DOHH2 (cell line): ENCODE results near the gene TMEM123.

Experiments
- H3F3A ChIP-seq: fragments of 200-600 bp; sonication (generic), shearing (Covaris generic); 2 replicates; pipeline ENCODE4 v1.6.0; 2016; ENCODE audit warnings: antibody characterized with exemption, mild to moderate bottlenecking; ENCODE audit not compliant: control insufficient read depth, insufficient read depth
- H3K27ac ChIP-seq: fragments of 200-600 bp; sonication (generic); 2 replicates; pipeline ENCODE4 v1.5.1; 2014; ENCODE audit warnings: low read depth, mild to moderate bottlenecking, low read length, moderate library complexity
- H3K27me3 ChIP-seq: fragments of 200-600 bp; sonication (generic); 2 replicates; pipeline ENCODE4 v1.6.1; 2014; ENCODE audit warnings: mild to moderate bottlenecking, low read length, mixed read lengths; ENCODE audit not compliant: control insufficient read depth
- H3K36me3 ChIP-seq: fragments of 200-600 bp; sonication (generic); 2 replicates; pipeline ENCODE4 v1.6.1; 2014; ENCODE audit warnings: mild to moderate bottlenecking, low read length, moderate library complexity, mixed read lengths; ENCODE audit not compliant: control insufficient read depth
- H3K4me1 ChIP-seq: fragments of 200-600 bp; sonication (generic); 2 replicates; pipeline ENCODE4 v1.6.1; 2014; ENCODE audit warnings: mild to moderate bottlenecking, low read length, mixed read lengths; ENCODE audit not compliant: control insufficient read depth
- H3K4me2 ChIP-seq: fragments of 200-600 bp; sonication (generic); 2 replicates; pipeline ENCODE4 v1.6.0; 2014; ENCODE audit warnings: mild to moderate bottlenecking, low read length, moderate library complexity
- H3K4me3 ChIP-seq: fragments of 200-600 bp; sonication (generic); 2 replicates; pipeline ENCODE4 v1.5.1; 2014; ENCODE audit warnings: mild to moderate bottlenecking, low read length, mixed read lengths
- H3K79me2 ChIP-seq: fragments of 200-600 bp; sonication (generic); 2 replicates; pipeline ENCODE4 v1.6.1; 2014; ENCODE audit warnings: mild to moderate bottlenecking, low read length, mixed read lengths; ENCODE audit not compliant: control insufficient read depth
- H3K9me2 ChIP-seq: fragments of 200-600 bp; sonication (generic); replicated peaks from 2 replicates; pipeline ENCODE4 v1.6.1; 2014; ENCODE audit warnings: mild to moderate bottlenecking, low read length, mixed read lengths; ENCODE audit not compliant: control insufficient read depth
- H3K9me3 ChIP-seq: fragments of 200-600 bp; sonication (generic); 2 replicates; pipeline ENCODE4 v1.6.1; 2014; ENCODE audit warnings: antibody characterized with exemption, low read length, mixed read lengths; ENCODE audit not compliant: control insufficient read depth, insufficient read depth
- H4K20me1 ChIP-seq: fragments of 200-600 bp; sonication (generic); 2 replicates; pipeline ENCODE4 v1.6.0; 2014; ENCODE audit warnings: low read depth, mild to moderate bottlenecking, antibody characterized with exemption, low read length, moderate library complexity; ENCODE audit not compliant: control insufficient read depth, insufficient read depth
- EZH2phosphoT487 ChIP-seq: fragments of 200-600 bp; sonication (generic); IDR thresholded peaks from 2 replicates; pipeline ENCODE4 v1.6.1; 2017; ENCODE audit warnings: borderline replicate concordance, mild to moderate bottlenecking, antibody characterized with exemption, low read length, moderate library complexity, mixed read lengths
- TF ChIP-seq, protein P1 (sequence below): fragments of 200-600 bp; sonication (generic); IDR thresholded peaks from one replicate; pipeline ENCODE4 v1.5.1; 2014; ENCODE audit warnings: antibody characterized with exemption, mild to moderate bottlenecking, low read depth, low read length; ENCODE audit not compliant: poor library complexity, severe bottlenecking

Gene TMEM123

DNA sequence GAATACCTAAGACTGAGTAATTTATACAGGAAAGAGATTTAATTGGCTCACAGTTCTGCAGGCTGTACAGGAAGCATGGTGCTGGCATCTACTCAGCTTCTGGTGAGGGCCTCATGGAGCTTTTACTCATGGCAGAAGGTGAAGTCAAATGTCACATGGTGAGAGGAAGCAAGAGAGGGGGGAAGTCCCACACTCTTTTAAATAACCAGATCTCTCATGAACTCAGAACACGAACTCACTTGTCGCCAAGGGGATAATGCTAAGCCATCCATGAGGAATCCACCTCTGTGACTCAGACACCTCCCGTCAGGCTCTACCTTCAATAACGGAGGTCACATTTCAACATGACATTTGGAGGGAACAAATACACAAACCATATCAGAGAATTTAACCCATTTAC is 63.3 kb downstream of the TMEM123 start:
- no peaks in the 10 kb centered on the region for H3K27me3 ChIP-seq
- no peaks in the 10 kb centered on the region for H3K79me2 ChIP-seq
- H3K27ac ChIP-seq: no peak overlapping the region
- peaks cover 18% of the 10 kb centered on the region for H3K36me3 ChIP-seq
- peaks cover 8% of the 10 kb centered on the region; the same call in 1 of the 2 replicates for H3F3A ChIP-seq
- H3K9me2 ChIP-seq: no peaks in the 10 kb centered on the region
- H3K4me3 ChIP-seq: no peak overlapping the region
- TF ChIP-seq EZH2phosphoT487: no peak
- TF ChIP-seq, protein P1, sequence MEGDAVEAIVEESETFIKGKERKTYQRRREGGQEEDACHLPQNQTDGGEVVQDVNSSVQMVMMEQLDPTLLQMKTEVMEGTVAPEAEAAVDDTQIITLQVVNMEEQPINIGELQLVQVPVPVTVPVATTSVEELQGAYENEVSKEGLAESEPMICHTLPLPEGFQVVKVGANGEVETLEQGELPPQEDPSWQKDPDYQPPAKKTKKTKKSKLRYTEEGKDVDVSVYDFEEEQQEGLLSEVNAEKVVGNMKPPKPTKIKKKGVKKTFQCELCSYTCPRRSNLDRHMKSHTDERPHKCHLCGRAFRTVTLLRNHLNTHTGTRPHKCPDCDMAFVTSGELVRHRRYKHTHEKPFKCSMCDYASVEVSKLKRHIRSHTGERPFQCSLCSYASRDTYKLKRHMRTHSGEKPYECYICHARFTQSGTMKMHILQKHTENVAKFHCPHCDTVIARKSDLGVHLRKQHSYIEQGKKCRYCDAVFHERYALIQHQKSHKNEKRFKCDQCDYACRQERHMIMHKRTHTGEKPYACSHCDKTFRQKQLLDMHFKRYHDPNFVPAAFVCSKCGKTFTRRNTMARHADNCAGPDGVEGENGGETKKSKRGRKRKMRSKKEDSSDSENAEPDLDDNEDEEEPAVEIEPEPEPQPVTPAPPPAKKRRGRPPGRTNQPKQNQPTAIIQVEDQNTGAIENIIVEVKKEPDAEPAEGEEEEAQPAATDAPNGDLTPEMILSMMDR: no peak
- no peaks in the 10 kb centered on the region for H4K20me1 ChIP-seq
- no peaks in the 10 kb centered on the region for H3K4me1 ChIP-seq
- H3K9me3 ChIP-seq: no peaks in the 10 kb centered on the region
- H3K4me2 ChIP-seq: no peak overlapping the region

GRCh38 chr11:102387043-102387781 is 65.4 kb downstream of the TMEM123 start:
- no peak overlapping the region for H3K4me3 ChIP-seq
- H3F3A ChIP-seq: no peaks in the 10 kb centered on the region
- no peaks in the 10 kb centered on the region for H3K4me1 ChIP-seq
- no peak overlapping the region for H3K4me2 ChIP-seq
- H3K9me2 ChIP-seq: no peaks in the 10 kb centered on the region
- H3K9me3 ChIP-seq: no peaks in the 10 kb centered on the region
- H4K20me1 ChIP-seq: no peaks in the 10 kb centered on the region
- no peaks in the 10 kb centered on the region for H3K27me3 ChIP-seq
- H3K27ac ChIP-seq: no peak overlapping the region
- no peaks in the 10 kb centered on the region for H3K79me2 ChIP-seq
- TF ChIP-seq, protein P1: no peak
- H3K36me3 ChIP-seq: 0 out of 2 replicates have a peak, but pooled peaks cover 2% of the 10 kb centered on the region

DNA sequence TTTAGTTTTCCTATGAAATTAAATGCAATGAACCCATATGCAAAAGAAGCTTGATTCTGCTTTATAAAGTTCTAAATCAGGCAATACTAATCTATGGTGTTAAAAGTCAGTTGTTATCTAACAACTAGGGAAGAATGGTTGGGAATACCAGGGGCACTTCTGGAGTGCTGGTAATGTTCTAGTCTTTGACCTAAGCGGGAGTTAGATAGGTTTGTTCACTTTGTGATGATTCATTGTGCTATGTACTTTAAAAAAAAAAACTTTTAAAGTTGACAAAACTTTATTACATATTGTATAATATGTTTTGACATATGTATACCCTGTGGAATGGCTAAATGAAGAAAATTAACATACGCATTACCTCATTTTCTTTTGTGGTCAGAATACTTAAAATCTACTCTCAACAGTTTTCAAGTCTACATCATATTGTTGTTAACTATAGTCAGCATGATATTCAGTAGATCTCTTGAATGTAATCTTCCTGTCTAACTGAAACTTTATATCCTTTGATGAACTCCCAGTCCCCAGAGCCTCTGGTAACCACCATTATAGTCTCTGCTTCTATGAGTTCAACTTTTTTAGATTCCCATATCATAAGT is 66.3 kb downstream of the TMEM123 start:
- Histone ChIP-seq H3F3A (no peaks in the 10 kb centered on the region), H3K4me3 (no peak overlapping the region), H3K36me3 (0 out of 2 replicates have a peak, but pooled peaks cover 2% of the 10 kb centered on the region), H3K9me2 (no peaks in the 10 kb centered on the region), H3K9me3 (no peaks in the 10 kb centered on the region), H3K27me3 (no peaks in the 10 kb centered on the region), H3K4me1 (no peaks in the 10 kb centered on the region), H3K27ac (no peak overlapping the region), H3K79me2 (no peaks in the 10 kb centered on the region), H3K4me2 (no peak overlapping the region), H4K20me1 (no peaks in the 10 kb centered on the region)
- no peak for TF ChIP-seq EZH2phosphoT487
- TF ChIP-seq, protein P1: no peak
